IMR-90 (cell line): ENCODE measurements around the gene CD38. TPM values are rescaled to one million over a fixed set of nuclear protein-coding genes. Genes with fewer than 3 reads are reported as not detected.

Experiments
- ATAC-seq: fragments of 200-7000 bp; cut with Tn5 transposase; 2 replicates; pipeline ENCODE4 v1.9.1; 2020; ENCODE audit warnings: low read depth, mild to moderate bottlenecking, moderate library complexity
- BruUV-seq: library from RNA; stranded (reverse); fragments of 400-500 nt; replicated peaks from 2 replicates; lab custom pipeline; 2021; lab: Mats Ljungman, UMichigan
- CTCF ChIA-PET: fragments of 300-600 bp; formaldehyde crosslinking; extraction: SDS; loops from one replicate; lab custom pipeline; 2021; ENCODE audit warnings: antibody characterized with exemption; lab: Yijun Ruan, JAX
- POLR2A ChIA-PET: fragments of 300-600 bp; sonication (Branson Sonifier 250); formaldehyde crosslinking; loops from one replicate; lab custom pipeline; 2022; ENCODE audit warnings: antibody characterized with exemption; ENCODE audit not compliant: unreplicated experiment; lab: Charles Lee
- DNase-seq: peaks from one replicate; pipeline ENCODE4 v3.0.0; 2013
- H2AFZ ChIP-seq: replicated peaks from 2 replicates; pipeline ENCODE3; 2013; ENCODE audit warnings: low read length, mild to moderate bottlenecking; ENCODE audit not compliant: poor library complexity
- H2AK5ac ChIP-seq: 2 replicates; pipeline ENCODE4 v1.6.1; 2013; ENCODE audit warnings: low read depth, low read length, inconsistent platforms
- H2AK9ac ChIP-seq: replicated peaks from 2 replicates; pipeline ENCODE3; 2013; ENCODE audit warnings: mild to moderate bottlenecking, low read depth, low read length, moderate library complexity; ENCODE audit not compliant: poor library complexity
- H2BK120ac ChIP-seq: 2 replicates; pipeline ENCODE4 v1.6.1; 2013; ENCODE audit warnings: low read depth, low read length, inconsistent platforms
- H2BK15ac ChIP-seq: 3 replicates; pipeline ENCODE4 v1.6.1; 2013; ENCODE audit warnings: low read depth, low read length, inconsistent platforms
- H2BK20ac ChIP-seq: 2 replicates; pipeline ENCODE4 v1.6.1; 2013; ENCODE audit warnings: low read depth, mild to moderate bottlenecking, inconsistent platforms, low read length, moderate library complexity
- H2BK5ac ChIP-seq: 2 replicates; pipeline ENCODE4 v1.6.1; 2013; ENCODE audit warnings: mild to moderate bottlenecking, low read depth, low read length, inconsistent platforms; ENCODE audit not compliant: poor library complexity, severe bottlenecking
- H3K14ac ChIP-seq: replicated peaks from 2 replicates; pipeline ENCODE4 v1.6.1; 2013; ENCODE audit warnings: low read depth, low read length, inconsistent platforms
- H3K18ac ChIP-seq: 2 replicates; pipeline ENCODE4 v1.6.1; 2013; ENCODE audit warnings: low read depth, low read length, control low read depth
- H3K23ac ChIP-seq: 2 replicates; pipeline ENCODE4 v1.6.1; 2013; ENCODE audit warnings: low read depth, low read length, inconsistent platforms
- H3K27ac ChIP-seq: 2 replicates; pipeline ENCODE4 v1.5.1; 2013; ENCODE audit warnings: mild to moderate bottlenecking, control low read depth, low read length; ENCODE audit not compliant: insufficient read depth
- H3K27me3 ChIP-seq: 2 replicates; pipeline ENCODE4 v1.6.1; 2013; ENCODE audit warnings: low read length; ENCODE audit not compliant: control insufficient read depth, insufficient read depth
- H3K36me3 ChIP-seq: 2 replicates; pipeline ENCODE4 v1.6.1; 2013; ENCODE audit warnings: low read length, mixed read lengths; ENCODE audit not compliant: control insufficient read depth, insufficient read depth
- H3K4ac ChIP-seq: 2 replicates; pipeline ENCODE4 v1.6.1; 2013; ENCODE audit warnings: low read depth, low read length, inconsistent platforms
- H3K4me1 ChIP-seq: 2 replicates; pipeline ENCODE4 v1.6.1; 2013; ENCODE audit warnings: low read length, mixed read lengths; ENCODE audit not compliant: control insufficient read depth, insufficient read depth
- H3K4me2 ChIP-seq: 2 replicates; pipeline ENCODE4 v1.6.1; 2013; ENCODE audit warnings: low read depth, mild to moderate bottlenecking, control low read depth, low read length, moderate library complexity
- H3K4me3 ChIP-seq: 2 replicates; pipeline ENCODE4 v1.5.1; 2013; ENCODE audit warnings: low read depth, mild to moderate bottlenecking, control low read depth, low read length, moderate library complexity; ENCODE audit not compliant: insufficient read depth
- H3K56ac ChIP-seq: 2 replicates; pipeline ENCODE4 v1.6.1; 2013; ENCODE audit warnings: low read length, inconsistent platforms; ENCODE audit not compliant: insufficient read depth; ENCODE audit errors: extremely low read depth
- H3K79me1 ChIP-seq, 2 experiments: 2 replicates each; pipeline ENCODE4 v1.6.1; 2013; ENCODE audit warnings: low read length in 2 of 2, inconsistent platforms in 1 of 2, low read depth in 1 of 2
- H3K9ac ChIP-seq: 2 replicates; pipeline ENCODE4 v1.6.1; 2013; ENCODE audit warnings: low read depth, low read length, control low read depth
- H3K9me1 ChIP-seq: 2 replicates; pipeline ENCODE4 v1.6.1; 2013; ENCODE audit warnings: low read length, inconsistent platforms; ENCODE audit not compliant: insufficient read depth
- H3K9me3 ChIP-seq: 2 replicates; pipeline ENCODE4 v1.6.1; 2013; ENCODE audit warnings: low read length; ENCODE audit not compliant: control insufficient read depth, insufficient read depth
- H4K20me1 ChIP-seq: 2 replicates; pipeline ENCODE4 v1.6.1; 2013; ENCODE audit warnings: low read length, inconsistent platforms; ENCODE audit not compliant: insufficient read depth
- H4K5ac ChIP-seq: 2 replicates; pipeline ENCODE4 v1.6.1; 2013; ENCODE audit warnings: mild to moderate bottlenecking, low read depth, low read length, control low read depth
- H4K8ac ChIP-seq, 2 experiments: 2 replicates each; pipeline ENCODE4 v1.6.1; 2013; ENCODE audit warnings: low read depth in 2 of 2, low read length in 2 of 2, control low read depth in 1 of 2, inconsistent platforms in 1 of 2
- H4K91ac ChIP-seq: 2 replicates; pipeline ENCODE4 v1.6.1; 2013; ENCODE audit warnings: low read depth, low read length, inconsistent platforms; ENCODE audit not compliant: insufficient read depth
- BHLHE40 ChIP-seq: fragments of 150-350 bp; IDR thresholded peaks from 2 replicates; pipeline ENCODE4 v1.6.1; 2016; ENCODE audit warnings: mild to moderate bottlenecking, low read depth, low read length
- CEBPB ChIP-seq: IDR thresholded peaks from 2 replicates; pipeline ENCODE4 v1.6.1; 2012; ENCODE audit warnings: low read depth, low read length, improper control_type of control experiment
- WGBS, 2 experiments: methylation state at CpG; one replicate each; pipeline versions ENCODE4 v1.1.5 to v1.1.7; 2013; ENCODE audit warnings: missing lambda C conversion rate in 2 of 2; ENCODE audit not compliant: insufficient read length in 1 of 2; ENCODE audit errors: extremely low coverage in 2 of 2; 5-methylcytosine and 5-hydroxymethylcytosine counted together
- dilution Hi-C: fragments of 300-500 bp; cut with HindIII; formaldehyde crosslinking; loops from one replicate; pipeline ENCODE4 v1.14.3; 2018; ENCODE audit warnings: low sequenced_read_pairs; ENCODE audit not compliant: unreplicated experiment
- in situ Hi-C: fragments of 300-500 bp; cut with MboI; formaldehyde crosslinking; loops from 3 replicates; pipeline ENCODE4 v1.14.3; 2019; ENCODE audit warnings: low sequenced_read_pairs, inconsistent platforms, mixed read lengths
- intact Hi-C: fragments of 100-400 bp; cut with micrococcal nuclease; formaldehyde crosslinking; loops from 2 replicates; pipeline ENCODE4 v1.10.0; 2022
- polyA plus RNA-seq, 3 experiments: library from polyadenylated mRNA; depleted of rRNA; stranded (reverse); fragments of >200 nt; gene quantifications; 2 replicates each; pipeline ENCODE4 v1.2.3, GENCODE V29; 2012; ENCODE audit warnings: low replicate concordance in 1 of 3
- total RNA-seq: library from RNA; depleted of rRNA; stranded (reverse); fragments of >200 nt; gene quantifications from 2 replicates; pipeline ENCODE4 v1.2.3, GENCODE V29; 2012

CD38 gene
- total and polyA plus RNA-seq, 2 of the 4 experiments (the other 2 are of a cell fraction) = not detected

DNA sequence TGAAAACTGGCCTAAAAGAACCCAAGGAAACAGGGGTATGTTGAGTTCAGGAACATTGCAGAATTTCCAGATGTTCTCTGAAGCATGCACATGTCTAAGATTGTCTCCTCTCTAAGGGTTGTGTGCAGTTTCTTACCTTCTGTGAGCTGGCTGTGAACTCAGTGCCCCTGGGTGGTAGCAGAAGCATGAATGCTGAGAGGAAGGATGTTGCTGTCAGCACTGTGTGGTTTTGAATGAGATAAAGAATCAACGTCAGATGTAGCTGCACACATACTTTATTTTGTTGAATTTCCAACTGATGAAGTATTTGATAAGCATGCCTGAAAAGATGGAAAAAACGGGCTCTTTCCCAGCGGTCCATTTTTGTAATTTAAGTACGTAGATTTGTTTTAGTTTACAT, 23.8 kb upstream of the CD38 start:
- H3K27me3 ChIP-seq = no peaks in the 10 kb centered on the region
- intact Hi-C loops = no loop called here
- no peak overlapping the region for H2AK9ac ChIP-seq
- H4K8ac ChIP-seq = no peak overlapping the region
- CTCF ChIA-PET = no interaction called here
- H3K18ac ChIP-seq = no peak overlapping the region
- dilution Hi-C loops = no loop called here
- H2AK5ac ChIP-seq = no peak overlapping the region
- no peaks in the 10 kb centered on the region for H3K36me3 ChIP-seq
- no peak overlapping the region for H2BK20ac ChIP-seq
- no peak overlapping the region for H2BK120ac ChIP-seq
- H3K14ac ChIP-seq = no peak overlapping the region
- no CpG with 5 or more reads among the region's 4 CpGs for whole genome bisulfite sequencing, 2 experiments
- H3K27ac ChIP-seq = no peak overlapping the region
- H3K9me3 ChIP-seq = no peaks in the 10 kb centered on the region
- H3K23ac ChIP-seq = no peak overlapping the region
- H4K91ac ChIP-seq = no peak overlapping the region
- H3K4me1 ChIP-seq = no peaks in the 10 kb centered on the region; the same call in 1 of the 2 replicates
- H3K9me1 ChIP-seq = no peaks in the 10 kb centered on the region
- H2BK5ac ChIP-seq = no peak overlapping the region
- H3K4me2 ChIP-seq = no peak overlapping the region
- POLR2A ChIA-PET = no interaction called here
- no peak overlapping the region for H3K4ac ChIP-seq
- no peak overlapping the region for H3K4me3 ChIP-seq
- ATAC-seq = no peak; the same call in none of the 2 replicates
- H4K5ac ChIP-seq = no peak overlapping the region
- H3K9ac ChIP-seq = no peak overlapping the region
- DNase-seq = peak; percentile 77
- in situ Hi-C loops = no loop called here
- no peaks in the 10 kb centered on the region for H3K79me1 ChIP-seq
- H2BK15ac ChIP-seq = no peak overlapping the region
- BruUV-seq = no TSS peak
- H2AFZ ChIP-seq = no peak overlapping the region
- no peak overlapping the region for H3K56ac ChIP-seq
- no peaks in the 10 kb centered on the region for H4K20me1 ChIP-seq
- TF ChIP-seq CEBPB (no peak), BHLHE40 (peak; percentile 47)
